GM19193 (cell line): ENCODE data around the gene CX3CL1.

Experiments
- POLR2A ChIP-seq: IDR thresholded peaks from 4 replicates; pipeline ENCODE4 v1.6.1; 2011; ENCODE audit not compliant: insufficient read depth, insufficient read length; ENCODE audit errors: extremely low read depth

Gene CX3CL1

GRCh38 chr16:57432505-57432904 is 60.2 kb downstream of the CX3CL1 start:
- TF ChIP-seq POLR2A = no peak

DNA sequence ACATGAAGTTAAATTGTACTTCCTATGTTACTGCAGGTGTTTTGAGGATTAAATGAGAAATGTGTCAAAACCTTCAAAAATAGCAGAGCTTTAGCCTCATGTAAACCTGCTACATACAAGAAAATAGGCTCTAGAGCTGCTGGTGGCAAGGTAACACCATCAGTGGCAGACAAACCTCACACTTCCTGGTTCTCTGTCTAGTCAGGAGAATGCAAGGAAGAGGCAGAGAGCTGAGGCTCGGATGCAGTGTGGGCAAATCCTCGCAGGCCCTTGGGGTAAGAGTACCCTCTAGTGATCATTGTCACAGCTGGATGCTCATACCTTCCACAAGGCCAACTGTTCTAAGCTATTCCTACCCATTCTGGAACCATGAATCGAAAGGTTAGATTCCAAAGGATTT is 60.7 kb downstream of the CX3CL1 start:
- TF ChIP-seq POLR2A = no peak

DNA sequence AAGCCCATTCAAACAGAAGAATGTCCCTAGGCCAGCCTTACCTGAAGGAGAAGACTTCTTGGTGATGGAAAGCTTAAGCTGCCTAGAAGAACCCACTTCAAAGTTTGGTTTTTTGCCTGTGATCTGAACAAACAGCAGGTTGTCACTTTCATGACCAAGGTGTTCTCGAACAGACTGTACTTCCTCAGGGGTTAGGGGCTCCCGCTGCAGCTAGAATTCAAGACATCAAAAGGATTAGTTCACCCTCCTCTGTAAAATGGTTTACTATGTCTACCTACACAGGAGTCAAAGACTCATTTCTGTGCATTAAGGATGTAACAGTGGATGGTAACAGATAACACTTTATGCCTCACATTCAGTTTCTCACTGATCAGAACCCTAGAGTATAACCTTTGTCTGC is 61.7 kb downstream of the CX3CL1 start:
- no peak for TF ChIP-seq POLR2A
